Osteocyte (in vitro differentiated cells): ENCODE data around the gene MLC1. TPM values are rescaled to one million over a fixed set of nuclear protein-coding genes. Genes with fewer than 3 reads are reported as not detected.

ENCODE experiments used
- DNase-seq: peaks from one replicate; pipeline ENCODE4 v3.0.0; 2021; ENCODE audit warnings: mixed read lengths; ENCODE audit not compliant: unreplicated experiment; ENCODE audit errors: extremely low spot score
- H3K27ac Mint-ChIP-seq: one replicate; pipeline ENCODE4 v1.8.0; 2021; ENCODE audit warnings: mild to moderate bottlenecking, mixed read lengths; ENCODE audit not compliant: unreplicated experiment
- H3K27me3 Mint-ChIP-seq: one replicate; pipeline ENCODE4 v1.8.0; 2021; ENCODE audit warnings: mixed read lengths; ENCODE audit not compliant: unreplicated experiment
- H3K36me3 Mint-ChIP-seq: one replicate; pipeline ENCODE4 v1.8.0; 2021; ENCODE audit warnings: mixed read lengths; ENCODE audit not compliant: unreplicated experiment
- H3K4me1 Mint-ChIP-seq: one replicate; pipeline ENCODE4 v1.8.0; 2021; ENCODE audit warnings: mixed read lengths; ENCODE audit not compliant: unreplicated experiment
- H3K4me3 Mint-ChIP-seq: one replicate; pipeline ENCODE4 v1.8.0; 2021; ENCODE audit warnings: mild to moderate bottlenecking, moderate library complexity, mixed read lengths; ENCODE audit not compliant: unreplicated experiment
- H3K9me3 Mint-ChIP-seq: one replicate; pipeline ENCODE4 v1.8.0; 2021; ENCODE audit warnings: mixed read lengths; ENCODE audit not compliant: unreplicated experiment
- CTCF ChIP-seq: fragments of 200-600 bp; sonication (generic); IDR thresholded peaks from 2 replicates; pipeline ENCODE4 v1.5.0; 2021; ENCODE audit warnings: antibody characterized with exemption, mild to moderate bottlenecking, moderate library complexity
- total RNA-seq: library from RNA; stranded (reverse); gene quantifications from 2 replicates; pipeline ENCODE4 v1.2.1, GENCODE V29; 2021

The MLC1 gene
- total RNA-seq, 1 donor from 2014 or later, result not detected

GRCh38 chr22:50051930-50052329 lies 33.3 kb downstream of the MLC1 start:
- Mint-ChIP-seq H3K27me3 (peaks cover 15% of the 10 kb centered on the region), H3K4me1 (peaks cover 6% of the 10 kb centered on the region), H3K27ac (no peak overlapping the region), H3K36me3 (no peaks in the 10 kb centered on the region), H3K9me3 (no peaks in the 10 kb centered on the region), H3K4me3 (no peak overlapping the region)
- TF ChIP-seq CTCF, result no peak
- no peak for DNase-seq

- peaks cover 15% of the 10 kb centered on the region for H3K27me3 Mint-ChIP-seq
- H3K4me1 Mint-ChIP-seq, result no peaks in the 10 kb centered on the region
- no peak overlapping the region for H3K27ac Mint-ChIP-seq
- no peaks in the 10 kb centered on the region for H3K36me3 Mint-ChIP-seq
- no peaks in the 10 kb centered on the region for H3K9me3 Mint-ChIP-seq
- no peak for DNase-seq
- TF ChIP-seq CTCF, result no peak
- H3K4me3 Mint-ChIP-seq, result no peak overlapping the region
These were observed 35.7 kb downstream of the MLC1 start for GRCh38 chr22:50049299-50050195.

- Mint-ChIP-seq H3K36me3 (no peaks in the 10 kb centered on the region), H3K4me3 (no peak overlapping the region), H3K27me3 (peaks cover 16% of the 10 kb centered on the region), H3K9me3 (no peaks in the 10 kb centered on the region), H3K27ac (no peak overlapping the region), H3K4me1 (no peaks in the 10 kb centered on the region)
- TF ChIP-seq CTCF, result no peak
- no peak for DNase-seq
These were observed 36.4 kb downstream of the MLC1 start for GRCh38 chr22:50048836-50049235.

DNA sequence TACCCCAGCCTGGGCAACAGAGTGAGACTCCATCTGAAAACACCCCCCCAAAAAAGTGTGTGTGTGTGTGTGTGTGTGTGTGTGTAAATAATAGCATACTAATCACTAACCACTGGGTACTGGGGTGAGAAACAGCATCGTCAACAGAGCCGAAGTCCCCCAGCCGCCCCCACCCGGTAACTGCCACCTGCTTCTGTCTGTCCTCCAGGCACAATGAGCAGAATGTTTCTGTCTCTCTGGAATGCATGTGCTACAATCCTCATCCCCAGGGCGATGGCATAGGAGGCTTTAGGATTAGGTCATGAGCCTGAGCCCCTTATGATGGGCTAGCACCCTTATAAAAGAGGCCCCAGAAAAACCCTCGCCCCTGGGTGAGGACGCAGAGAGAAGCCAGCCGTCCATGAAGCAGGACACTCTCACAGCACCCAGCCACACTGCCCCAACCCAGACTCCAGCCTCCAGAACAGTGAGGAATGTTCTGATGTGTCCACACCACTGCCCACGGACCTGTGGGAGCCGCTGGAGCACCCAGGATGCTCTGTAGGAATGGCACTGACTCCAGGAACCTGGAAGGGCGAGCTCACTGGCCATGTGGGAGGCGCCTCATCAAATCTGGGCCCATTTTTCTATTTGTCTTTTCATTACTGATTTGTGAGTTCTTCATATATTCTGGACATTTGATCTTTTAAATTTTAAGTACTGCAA lies 37.0 kb downstream of the MLC1 start:
- H3K36me3 Mint-ChIP-seq, result no peaks in the 10 kb centered on the region
- peaks cover 22% of the 10 kb centered on the region for H3K27me3 Mint-ChIP-seq
- peaks cover 4% of the 10 kb centered on the region for H3K9me3 Mint-ChIP-seq
- H3K4me3 Mint-ChIP-seq, result no peak overlapping the region
- H3K27ac Mint-ChIP-seq, result no peak overlapping the region
- H3K4me1 Mint-ChIP-seq, result no peaks in the 10 kb centered on the region
- no peak for TF ChIP-seq CTCF
- DNase-seq, result no peak

DNA sequence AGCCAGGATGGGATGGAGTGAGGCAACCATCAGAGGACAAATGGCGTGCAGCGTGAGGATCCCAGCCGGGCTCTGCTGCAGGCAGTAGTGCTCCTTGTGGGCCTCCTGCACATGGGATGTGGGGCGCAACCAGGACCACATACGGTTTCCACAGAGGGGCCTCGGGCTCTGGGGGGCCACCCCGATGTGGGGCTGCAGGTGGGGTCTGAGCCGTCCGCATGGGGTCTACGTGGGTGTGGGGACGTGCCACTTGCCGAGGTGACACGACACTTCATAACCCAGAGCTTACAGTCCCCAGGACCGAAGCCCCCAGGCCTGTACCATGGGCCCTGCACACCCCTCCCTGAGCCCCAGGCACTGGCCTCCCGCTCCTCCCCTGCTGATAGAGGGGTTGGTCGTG lies 37.9 kb downstream of the MLC1 start:
- Mint-ChIP-seq H3K27ac (no peak overlapping the region), H3K9me3 (peaks cover 4% of the 10 kb centered on the region), H3K36me3 (no peaks in the 10 kb centered on the region), H3K4me1 (no peaks in the 10 kb centered on the region), H3K27me3 (peaks cover 22% of the 10 kb centered on the region), H3K4me3 (no peak overlapping the region)
- no peak for DNase-seq
- no peak for TF ChIP-seq CTCF
